Endothelial cell of umbilical vein (primary cell): ENCODE measurements around the gene HTT-AS. TPM values are rescaled to one million over a fixed set of nuclear protein-coding genes. Genes with fewer than 3 reads are reported as not detected.

ENCODE experiments used
- BruUV-seq: library from RNA; stranded (reverse); fragments of 400-500 nt; replicated peaks from 2 replicates; lab custom pipeline; 2021; lab: Mats Ljungman, UMichigan
- CTCF ChIA-PET: fragments of 300-600, 350-600 bp; sonication (Branson Sonifier 250); formaldehyde crosslinking; loops from one replicate; lab custom pipeline; 2021; ENCODE audit warnings: antibody characterized with exemption, inconsistent platforms; lab: Charles Lee
- POLR2A ChIA-PET: fragments of 300-600, 350-600 bp; sonication (Branson Sonifier 250); formaldehyde crosslinking; loops from one replicate; lab custom pipeline; 2021; ENCODE audit warnings: antibody characterized with exemption, inconsistent platforms; lab: Charles Lee
- DNase-seq: peaks from one replicate; pipeline ENCODE4 v3.0.0-alpha.2; 2011; ENCODE audit warnings: low read depth, low spot score
- FAIRE-seq: peaks from 2 replicates; lab custom pipeline; 2011; peaks lifted over from hg19 to GRCh38; lab: Jason Lieb, UNC
- H2AFZ ChIP-seq: 2 replicates; pipeline ENCODE4 v1.6.0; 2012; ENCODE audit warnings: low read depth, low read length, control low read depth, inconsistent platforms
- H3K27ac ChIP-seq: 2 replicates; pipeline ENCODE4 v1.5.1; 2011; ENCODE audit warnings: low read depth, mild to moderate bottlenecking, control low read depth, low read length, moderate library complexity; ENCODE audit not compliant: insufficient read depth
- H3K27me3 ChIP-seq, 2 experiments: 2 replicates each; pipeline versions ENCODE4 v1.6.0 to v1.6.1; 2011; ENCODE audit warnings: low read length in 2 of 2, mixed read lengths in 1 of 2; ENCODE audit not compliant: control insufficient read depth in 2 of 2, insufficient read depth in 2 of 2
- H3K36me3 ChIP-seq, 2 experiments: 2 replicates in 1 of 2; 3 replicates in 1 of 2; pipeline ENCODE4 v1.5.1; 2011; ENCODE audit warnings: low read length in 2 of 2, mild to moderate bottlenecking in 1 of 2, moderate library complexity in 1 of 2; ENCODE audit not compliant: control insufficient read depth in 2 of 2, insufficient read depth in 2 of 2; ENCODE audit errors: extremely low read depth in 1 of 2
- H3K4me1 ChIP-seq: 3 replicates; pipeline ENCODE4 v1.5.1; 2011; ENCODE audit warnings: mild to moderate bottlenecking, low read length; ENCODE audit not compliant: control insufficient read depth, insufficient read depth; ENCODE audit errors: extremely low read depth
- H3K4me2 ChIP-seq: 2 replicates; pipeline ENCODE4 v1.6.1; 2011; ENCODE audit warnings: low read length, control low read depth, mixed read lengths; ENCODE audit not compliant: insufficient read depth
- H3K4me3 ChIP-seq, 3 experiments: fragments of 200-600 bp in 1 of 3; sonication (generic), shearing (Covaris generic) in 1 of 3; replicated peaks in 1 of 3; 2 replicates each; pipeline ENCODE4 v1.5.1; 2011 to 2016; ENCODE audit warnings: control low read depth in 3 of 3, low read length in 3 of 3, mild to moderate bottlenecking in 2 of 3, inconsistent platforms in 1 of 3, low read depth in 1 of 3, moderate library complexity in 1 of 3; ENCODE audit not compliant: insufficient read depth in 1 of 3
- H3K79me2 ChIP-seq: 2 replicates; pipeline ENCODE4 v1.6.0; 2012; ENCODE audit warnings: low read length, inconsistent platforms; ENCODE audit not compliant: control insufficient read depth, insufficient read depth
- H3K9ac ChIP-seq: replicated peaks from 2 replicates; pipeline ENCODE3; 2011; ENCODE audit warnings: low read length, control low read depth; ENCODE audit not compliant: insufficient read depth; ENCODE audit errors: extremely low read depth
- H3K9me1 ChIP-seq: replicated peaks from 3 replicates; pipeline ENCODE4 v1.6.0; 2011; ENCODE audit warnings: mild to moderate bottlenecking, low read length; ENCODE audit not compliant: control insufficient read depth, insufficient read depth; ENCODE audit errors: extremely low read depth
- H3K9me3 ChIP-seq: replicated peaks from 2 replicates; pipeline ENCODE4 v1.5.1; 2012; ENCODE audit warnings: low read length, inconsistent platforms; ENCODE audit not compliant: control insufficient read depth, insufficient read depth
- H4K20me1 ChIP-seq: replicated peaks from 2 replicates; pipeline ENCODE3; 2011; ENCODE audit warnings: mild to moderate bottlenecking, low read length; ENCODE audit not compliant: control insufficient read depth, insufficient read depth; ENCODE audit errors: extremely low read depth
- EZH2 ChIP-seq: IDR thresholded peaks from 2 replicates; pipeline ENCODE4 v1.6.1; 2012; ENCODE audit warnings: borderline replicate concordance, low read depth, mild to moderate bottlenecking, moderate library complexity, low read length, inconsistent platforms; ENCODE audit not compliant: severe bottlenecking
- GATA2 ChIP-seq: IDR thresholded peaks from 2 replicates; pipeline ENCODE4 v1.7.0; 2011; ENCODE audit warnings: low read depth, mild to moderate bottlenecking, moderate library complexity, mixed read lengths, low read length; ENCODE audit not compliant: insufficient read length, insufficient read depth
- JUN ChIP-seq: IDR thresholded peaks from 2 replicates; pipeline ENCODE4 v1.6.1; 2011; ENCODE audit warnings: borderline replicate concordance, low read depth; ENCODE audit not compliant: insufficient read length, insufficient read depth
- MAX ChIP-seq: IDR thresholded peaks from 2 replicates; pipeline ENCODE4 v1.6.1; 2011; ENCODE audit not compliant: insufficient read depth, insufficient read length
- MYC ChIP-seq: IDR thresholded peaks from one replicate; pipeline ENCODE4 v1.6.1; 2011; ENCODE audit warnings: mild to moderate bottlenecking, low read depth, low read length
- POLR2AphosphoS5 ChIP-seq: IDR thresholded peaks from 2 replicates; pipeline ENCODE4 v1.6.1; 2012; ENCODE audit warnings: low read depth, mild to moderate bottlenecking, control low read depth, low read length, moderate library complexity; ENCODE audit not compliant: insufficient read depth
- dilution Hi-C: fragments of 300-500 bp; cut with MboI; formaldehyde crosslinking; loops from one replicate; pipeline ENCODE4 v1.15.0; 2019; ENCODE audit warnings: low sequenced_read_pairs; ENCODE audit not compliant: extremely low pct_ligation_motif_present
- intact Hi-C: fragments of 100-400 bp; cut with micrococcal nuclease; formaldehyde crosslinking; loops from one replicate; pipeline ENCODE4 v1.10.0; 2022
- polyA plus RNA-seq, 4 experiments: library from polyadenylated mRNA; depleted of rRNA in 3 of 4; stranded (reverse) in 3 of 4; unstranded in 1 of 4; fragments of >200 nt; gene quantifications; 2 replicates each; pipeline versions ENCODE4 v1.2.1 to v1.2.3, GENCODE V29; 2011 to 2012; ENCODE audit warnings: missing spikeins in 1 of 4
- total RNA-seq: library from RNA; stranded (reverse); gene quantifications from 2 replicates; pipeline ENCODE4 v1.2.3, GENCODE V29; 2021

The HTT-AS gene
- total and polyA plus RNA-seq, 2 donors (not counting 3 experiments of a cell fraction or from before 2014, with no cell fraction given) = not detected

GRCh38 chr4:3073158-3074077 lies 920 bp downstream of the HTT-AS start:
- dilution Hi-C loops (no loop called here), intact Hi-C loops (loop anchor here (5.0 kb wide), 1 partner anchor 219 kb away; the partner anchor contains the start of gene RGS12)
- H3K9ac ChIP-seq = no peak overlapping the region
- H3K4me3 ChIP-seq = peak overlapping the region; percentile 37 to 64 (median 48)
- H3K9me3 ChIP-seq = no peaks in the 10 kb centered on the region
- TF ChIP-seq POLR2AphosphoS5 = peak; percentile 55
- TF ChIP-seq EZH2 = no peak
- TF ChIP-seq MYC = no peak
- TF ChIP-seq GATA2 = no peak
- no peak for TF ChIP-seq MAX
- TF ChIP-seq JUN = no peak
- POLR2A ChIA-PET = no interaction called here
- no peaks in the 10 kb centered on the region for H3K36me3 ChIP-seq
- CTCF ChIA-PET = no interaction called here
- H3K4me2 ChIP-seq = peak overlapping the region; percentile 80
- H3K4me1 ChIP-seq = peaks cover 13% of the 10 kb centered on the region
- FAIRE-seq (peak; percentile 18), DNase-seq (no peak)
- H4K20me1 ChIP-seq = peaks cover 5% of the 10 kb centered on the region
- H2AFZ ChIP-seq = peak overlapping the region; percentile 98
- H3K27me3 ChIP-seq = no peaks in the 10 kb centered on the region
- no peaks in the 10 kb centered on the region for H3K9me1 ChIP-seq
- no TSS peak for BruUV-seq
- H3K79me2 ChIP-seq = peaks cover 28% of the 10 kb centered on the region
- H3K27ac ChIP-seq = no peak overlapping the region
